ENCODE data around the gene TMEM51.

GRCh38 chr1:15196807-15197530 lies 43.4 kb downstream of the TMEM51 start:
- TF ChIP-seq CBFB (CRISPR knock-in tag; IDR thresholded peaks at IDR 0.05; ENCODE audit: low read depth) (no peak), ZBTB43 (CRISPR knock-in tag; IDR thresholded peaks at IDR 0.05) (no peak), MLX (CRISPR knock-in tag; IDR thresholded peaks at IDR 0.05) (no peak)
